ENCODE results near the gene ATP5ME.

The ATP5ME gene

GRCh38 chr4:624705-625590, 49.1 kb downstream of the ATP5ME start, which contains the start of gene PDE6B:
TSS of gene PDE6B (plus strand) at chr4:625573. CDS start at chr4:625627, 54 bp downstream.
- no peaks in the 10 kb centered on the region for H3K9me3 ChIP-seq (ENCODE audit: control insufficient read depth, insufficient read depth, low read length)
- H3K4me1 ChIP-seq (ENCODE audit: control insufficient read depth, insufficient read depth, low read length) = peaks cover 11% of the 10 kb centered on the region
- no peak within 1 kb of the TSS for H3K27ac ChIP-seq (ENCODE audit: low read length)
- DNase-seq (ENCODE audit: low read depth, low spot score) = no peak
- H3K4me3 ChIP-seq (ENCODE audit: low read length) = no peak within 1 kb of the TSS
- no peaks in the 10 kb centered on the region for H3K36me3 ChIP-seq (ENCODE audit: control insufficient read depth, insufficient read depth, low read length)
- WGBS (ENCODE audit: insufficient coverage, insufficient read length) = no CpG with 5 or more reads among the region's 21 CpGs
- no peaks in the 10 kb centered on the region for H3K27me3 ChIP-seq (ENCODE audit: control insufficient read depth, insufficient read depth, low read length)

DNA sequence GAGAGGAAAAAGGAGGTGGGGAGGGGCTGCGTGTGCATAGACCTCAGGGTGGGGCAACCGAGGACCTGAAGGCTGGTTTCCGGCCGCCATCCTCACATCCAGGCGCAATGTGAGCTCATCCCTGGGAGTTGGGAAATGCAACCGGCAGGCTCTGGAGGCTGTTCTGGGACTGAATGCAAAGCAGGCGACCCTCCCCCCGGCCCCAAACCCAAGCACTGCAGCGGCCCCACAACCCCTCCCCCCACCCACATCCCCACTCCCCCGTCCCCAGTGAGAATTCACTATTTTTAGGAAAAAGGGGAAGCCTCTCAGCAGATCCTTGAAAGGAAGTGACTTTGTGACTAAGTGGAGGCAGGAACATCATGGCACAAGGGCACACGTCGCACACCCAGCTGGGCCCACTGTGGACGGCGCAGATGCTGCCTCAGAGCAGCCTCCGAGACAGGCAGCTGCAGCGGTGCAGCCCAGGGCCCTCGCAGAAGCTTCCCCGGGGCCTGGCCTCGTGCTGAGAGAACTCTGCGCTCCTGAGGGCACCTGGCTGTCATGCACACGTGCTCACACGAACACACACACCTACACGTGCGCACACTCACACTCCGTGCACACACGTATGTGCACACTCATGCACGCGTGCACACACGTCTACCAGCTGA, 50.0 kb downstream of the ATP5ME start:
- WGBS (ENCODE audit: insufficient coverage, insufficient read length) = no CpG with 5 or more reads among the region's 29 CpGs
- no peaks in the 10 kb centered on the region for H3K27me3 ChIP-seq (ENCODE audit: control insufficient read depth, insufficient read depth, low read length)
- H3K4me1 ChIP-seq (ENCODE audit: control insufficient read depth, insufficient read depth, low read length) = peaks cover 11% of the 10 kb centered on the region
- no peak for DNase-seq (ENCODE audit: low read depth, low spot score)
- H3K9me3 ChIP-seq (ENCODE audit: control insufficient read depth, insufficient read depth, low read length) = no peaks in the 10 kb centered on the region
- H3K27ac ChIP-seq (ENCODE audit: low read length) = no peak overlapping the region
- H3K36me3 ChIP-seq (ENCODE audit: control insufficient read depth, insufficient read depth, low read length) = no peaks in the 10 kb centered on the region
- no peak overlapping the region for H3K4me3 ChIP-seq (ENCODE audit: low read length)

GRCh38 chr4:622996-623913, 50.8 kb downstream of the ATP5ME start:
- no peak overlapping the region for H3K4me3 ChIP-seq (ENCODE audit: low read length)

More at GRCh38 chr4:622996-623913, 50.8 kb downstream of the ATP5ME start:
- no peak overlapping the region for H3K27ac ChIP-seq (ENCODE audit: low read length)
- H3K9me3 ChIP-seq (ENCODE audit: control insufficient read depth, insufficient read depth, low read length) = no peaks in the 10 kb centered on the region
- no peak for DNase-seq (ENCODE audit: low read depth, low spot score)
- H3K36me3 ChIP-seq (ENCODE audit: control insufficient read depth, insufficient read depth, low read length) = no peaks in the 10 kb centered on the region
- no peaks in the 10 kb centered on the region for H3K27me3 ChIP-seq (ENCODE audit: control insufficient read depth, insufficient read depth, low read length)
- H3K4me1 ChIP-seq (ENCODE audit: control insufficient read depth, insufficient read depth, low read length) = peaks cover 11% of the 10 kb centered on the region
- WGBS (ENCODE audit: insufficient coverage, insufficient read length) = no CpG with 5 or more reads among the region's 24 CpGs

All from iPS DF 6.9 (cell line).